ENCODE data around the gene FMO3. TPM values are rescaled to one million over a fixed set of nuclear protein-coding genes. Genes with fewer than 3 reads are reported as not detected.

The FMO3 gene
- total RNA-seq, 2 donors from 2014 or later = 4.2 to 13.9 TPM

DNA sequence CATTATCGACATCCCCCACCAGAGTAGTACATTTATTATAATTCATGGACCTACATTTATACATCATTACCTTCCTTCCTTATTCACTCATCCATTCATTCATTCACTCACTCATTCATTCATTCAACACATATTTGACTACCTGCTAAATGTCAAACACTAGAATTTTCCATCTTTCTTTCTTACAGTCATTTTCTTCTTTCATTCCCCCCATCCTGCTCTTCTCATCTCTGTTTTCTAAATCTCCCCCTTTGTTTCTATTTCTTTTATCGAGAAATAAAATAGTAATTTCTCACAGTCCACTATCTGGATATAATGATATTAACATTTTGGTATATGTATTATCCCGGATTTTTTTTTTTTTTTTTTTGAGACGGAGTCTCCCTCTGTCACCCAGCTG is 27.8 kb upstream of the FMO3 start:
- Histone ChIP-seq H3K27ac (no peak overlapping the region), H3K27me3 (replicated peaks; ENCODE audit: insufficient read depth) (no peaks in the 10 kb centered on the region), H3K9me3 (no peaks in the 10 kb centered on the region), H3K36me3 (no peaks in the 10 kb centered on the region), H3K4me3 (no peak overlapping the region), H3K4me1 (ENCODE audit: control insufficient read depth in 1 of 2, low read depth in 2 of 2) (no peaks in the 10 kb centered on the region)
- TF ChIP-seq, protein P1, sequence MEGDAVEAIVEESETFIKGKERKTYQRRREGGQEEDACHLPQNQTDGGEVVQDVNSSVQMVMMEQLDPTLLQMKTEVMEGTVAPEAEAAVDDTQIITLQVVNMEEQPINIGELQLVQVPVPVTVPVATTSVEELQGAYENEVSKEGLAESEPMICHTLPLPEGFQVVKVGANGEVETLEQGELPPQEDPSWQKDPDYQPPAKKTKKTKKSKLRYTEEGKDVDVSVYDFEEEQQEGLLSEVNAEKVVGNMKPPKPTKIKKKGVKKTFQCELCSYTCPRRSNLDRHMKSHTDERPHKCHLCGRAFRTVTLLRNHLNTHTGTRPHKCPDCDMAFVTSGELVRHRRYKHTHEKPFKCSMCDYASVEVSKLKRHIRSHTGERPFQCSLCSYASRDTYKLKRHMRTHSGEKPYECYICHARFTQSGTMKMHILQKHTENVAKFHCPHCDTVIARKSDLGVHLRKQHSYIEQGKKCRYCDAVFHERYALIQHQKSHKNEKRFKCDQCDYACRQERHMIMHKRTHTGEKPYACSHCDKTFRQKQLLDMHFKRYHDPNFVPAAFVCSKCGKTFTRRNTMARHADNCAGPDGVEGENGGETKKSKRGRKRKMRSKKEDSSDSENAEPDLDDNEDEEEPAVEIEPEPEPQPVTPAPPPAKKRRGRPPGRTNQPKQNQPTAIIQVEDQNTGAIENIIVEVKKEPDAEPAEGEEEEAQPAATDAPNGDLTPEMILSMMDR (IDR thresholded peaks at IDR 0.05) = no peak
- DNase-seq (ENCODE audit: low spot score) (no peak), ATAC-seq (ENCODE audit: insufficient number of reproducible peaks, low FRiP score, low read depth) (no peak)

DNA sequence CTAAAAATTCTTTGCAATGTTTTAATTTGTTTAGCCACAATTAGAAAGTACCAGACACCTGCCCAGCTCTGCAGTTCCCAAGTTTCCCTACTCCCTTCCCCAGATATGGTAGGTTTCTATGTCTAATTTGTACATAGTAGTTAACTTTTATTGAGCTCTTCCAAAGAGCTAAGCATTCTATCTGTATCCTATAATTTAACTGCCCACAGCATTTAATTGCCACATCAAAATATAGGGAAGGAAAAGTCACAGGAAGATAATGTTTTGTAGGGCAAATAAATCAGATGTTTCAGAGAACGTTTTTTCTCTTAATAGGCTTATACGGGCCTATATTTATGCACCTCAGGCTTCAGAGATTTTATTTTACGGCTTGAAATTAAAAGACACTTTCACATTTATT is 15.7 kb upstream of the FMO3 start:
- no peak for DNase-seq (ENCODE audit: low spot score)
- H3K27ac ChIP-seq = no peak overlapping the region
- H3K4me3 ChIP-seq = no peak overlapping the region
- no peaks in the 10 kb centered on the region for H3K4me1 ChIP-seq (ENCODE audit: control insufficient read depth in 1 of 2, low read depth in 2 of 2)
- no peaks in the 10 kb centered on the region for H3K27me3 ChIP-seq (replicated peaks; ENCODE audit: insufficient read depth)
- TF ChIP-seq, protein P1 (IDR thresholded peaks at IDR 0.05) = no peak
- no peaks in the 10 kb centered on the region for H3K9me3 ChIP-seq
- H3K36me3 ChIP-seq = no peaks in the 10 kb centered on the region
- no peak for ATAC-seq (ENCODE audit: insufficient number of reproducible peaks, low FRiP score, low read depth)

DNA sequence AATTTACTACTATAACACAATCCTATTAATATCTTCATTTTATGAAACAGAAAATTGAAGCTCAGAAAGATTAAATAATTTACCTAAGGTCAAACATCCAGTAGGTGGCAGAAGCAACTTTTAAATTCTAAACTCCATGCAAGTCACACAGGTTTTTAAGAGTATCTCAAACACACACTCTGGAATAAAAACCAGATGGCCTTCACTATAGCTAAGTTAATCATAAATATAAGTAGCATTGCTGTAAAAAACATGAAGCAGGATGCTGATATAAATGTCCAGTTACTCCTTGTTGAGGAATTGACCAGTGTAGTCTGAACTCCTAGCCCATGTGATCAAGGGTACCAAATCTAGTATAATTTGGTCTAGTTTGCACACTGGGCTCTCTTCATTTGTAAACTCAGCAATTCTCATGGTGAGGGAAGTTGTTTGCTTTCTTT is 9.4 kb upstream of the FMO3 start:
- ATAC-seq (ENCODE audit: insufficient number of reproducible peaks, low FRiP score, low read depth) (peak; percentile 77), DNase-seq (ENCODE audit: low spot score) (no peak)
- Histone ChIP-seq H3K9me3 (no peaks in the 10 kb centered on the region), H3K27ac (peak overlapping the region; percentile 67 to 84), H3K4me3 (peak overlapping the region; percentile 44), H3K36me3 (no peaks in the 10 kb centered on the region), H3K27me3 (replicated peaks; ENCODE audit: insufficient read depth) (no peaks in the 10 kb centered on the region), H3K4me1 (ENCODE audit: control insufficient read depth in 1 of 2, low read depth in 2 of 2) (peaks cover 8 to 21% of the 10 kb centered on the region in 2 donors)
- TF ChIP-seq, protein P1 (IDR thresholded peaks at IDR 0.05) = peak; percentile 52

DNA sequence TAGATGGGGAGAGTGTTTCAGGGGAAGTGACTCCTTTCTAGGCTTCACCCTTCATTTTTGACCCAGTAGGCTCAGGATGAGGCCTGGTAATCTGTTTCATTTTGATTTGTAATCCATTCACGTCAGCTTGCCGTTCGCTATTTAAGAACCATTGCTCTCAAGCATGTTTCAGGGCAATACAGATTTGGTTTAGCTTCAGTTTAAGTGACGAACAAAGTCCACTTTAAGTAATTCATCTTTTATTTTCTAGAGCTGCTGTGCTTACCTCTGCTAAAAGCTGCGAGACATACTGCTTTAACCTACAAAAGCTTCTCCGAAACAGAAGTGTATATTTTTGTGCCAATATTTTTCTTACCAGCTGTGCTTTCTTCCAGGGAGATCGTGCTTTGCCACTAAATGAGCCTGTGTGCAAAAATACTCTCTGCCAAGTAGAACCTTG is 8.9 kb upstream of the FMO3 start:
- Histone ChIP-seq H3K36me3 (no peaks in the 10 kb centered on the region), H3K27ac (peak overlapping the region; percentile 67 to 84), H3K4me3 (peak overlapping the region; percentile 44), H3K4me1 (ENCODE audit: control insufficient read depth in 1 of 2, low read depth in 2 of 2) (peaks cover 8 to 21% of the 10 kb centered on the region in 2 donors), H3K9me3 (no peaks in the 10 kb centered on the region), H3K27me3 (replicated peaks; ENCODE audit: insufficient read depth) (no peaks in the 10 kb centered on the region)
- ATAC-seq (ENCODE audit: insufficient number of reproducible peaks, low FRiP score, low read depth) (no peak), DNase-seq (ENCODE audit: low spot score) (no peak)
- TF ChIP-seq, protein P1 (IDR thresholded peaks at IDR 0.05) = no peak

DNA sequence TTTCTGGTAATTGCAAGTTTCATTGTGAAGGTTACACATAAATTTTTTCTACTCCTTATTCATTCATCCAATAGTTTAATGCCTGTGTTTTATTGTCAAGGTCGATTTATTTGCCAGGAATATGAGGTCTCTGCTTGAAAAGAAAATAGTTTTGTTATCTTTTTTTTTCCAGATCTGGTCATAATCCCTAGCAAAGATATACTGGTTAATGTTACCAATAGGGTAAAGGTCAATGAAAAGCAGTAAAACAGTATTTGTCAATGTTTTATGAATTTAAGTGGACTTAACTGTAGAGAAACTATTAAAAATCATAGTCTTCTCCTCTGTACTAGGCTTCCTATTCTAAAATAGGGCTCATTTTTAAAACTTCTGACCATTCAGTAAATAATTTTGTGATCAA is 8.1 kb upstream of the FMO3 start:
- TF ChIP-seq, protein P1 (IDR thresholded peaks at IDR 0.05) = no peak
- ATAC-seq (ENCODE audit: insufficient number of reproducible peaks, low FRiP score, low read depth) (no peak), DNase-seq (ENCODE audit: low spot score) (no peak)
- H3K27ac ChIP-seq = peak overlapping the region; percentile 67 to 84
- no peak overlapping the region for H3K4me3 ChIP-seq
- H3K27me3 ChIP-seq (replicated peaks; ENCODE audit: insufficient read depth) = no peaks in the 10 kb centered on the region
- H3K9me3 ChIP-seq = no peaks in the 10 kb centered on the region
- H3K4me1 ChIP-seq (ENCODE audit: control insufficient read depth in 1 of 2, low read depth in 2 of 2) = peaks cover 8 to 21% of the 10 kb centered on the region in 2 donors
- no peaks in the 10 kb centered on the region for H3K36me3 ChIP-seq
